WERI-Rb-1 (cell line): ENCODE measurements around the gene DDR2.

Source experiments
- DNase-seq: peaks from one replicate; pipeline ENCODE4 v3.0.0-alpha.2; 2020
- H3K27ac ChIP-seq: fragments of 250-450 bp; sonication (Bioruptor Pico); 2 replicates; pipeline ENCODE4 v1.5.1; 2020; ENCODE audit warnings: mild to moderate bottlenecking, moderate library complexity
- H3K27me3 ChIP-seq: fragments of 250-450 bp; sonication (Bioruptor Pico); 2 replicates; pipeline ENCODE4 v1.5.1; 2021; ENCODE audit warnings: mild to moderate bottlenecking, low read depth, moderate library complexity; ENCODE audit not compliant: insufficient read depth, severe bottlenecking
- H3K36me3 ChIP-seq: fragments of 250-450 bp; sonication (Bioruptor Pico); 2 replicates; pipeline ENCODE4 v1.5.1; 2020; ENCODE audit warnings: mild to moderate bottlenecking, moderate library complexity
- H3K4me3 ChIP-seq: 2 replicates; pipeline ENCODE4 v1.5.1; 2011; ENCODE audit warnings: low read depth, mild to moderate bottlenecking, control low read depth, low read length
- H3K9me3 ChIP-seq: fragments of 250-450 bp; sonication (Bioruptor Pico); 2 replicates; pipeline ENCODE4 v1.5.1; 2021; ENCODE audit warnings: mild to moderate bottlenecking, moderate library complexity; ENCODE audit not compliant: severe bottlenecking
- TF ChIP-seq, protein P1 (sequence below): IDR thresholded peaks from 2 replicates; pipeline ENCODE4 v1.5.1; 2011; ENCODE audit warnings: low read depth, mild to moderate bottlenecking, control low read depth, inconsistent platforms, low read length

Gene DDR2

GRCh38 chr1:162626761-162627160 is 5.5 kb upstream of the DDR2 start:
- Histone ChIP-seq H3K36me3 (no peaks in the 10 kb centered on the region), H3K27ac (no peak overlapping the region), H3K9me3 (no peaks in the 10 kb centered on the region), H3K27me3 (no peaks in the 10 kb centered on the region), H3K4me3 (no peak overlapping the region)
- TF ChIP-seq, protein P1, sequence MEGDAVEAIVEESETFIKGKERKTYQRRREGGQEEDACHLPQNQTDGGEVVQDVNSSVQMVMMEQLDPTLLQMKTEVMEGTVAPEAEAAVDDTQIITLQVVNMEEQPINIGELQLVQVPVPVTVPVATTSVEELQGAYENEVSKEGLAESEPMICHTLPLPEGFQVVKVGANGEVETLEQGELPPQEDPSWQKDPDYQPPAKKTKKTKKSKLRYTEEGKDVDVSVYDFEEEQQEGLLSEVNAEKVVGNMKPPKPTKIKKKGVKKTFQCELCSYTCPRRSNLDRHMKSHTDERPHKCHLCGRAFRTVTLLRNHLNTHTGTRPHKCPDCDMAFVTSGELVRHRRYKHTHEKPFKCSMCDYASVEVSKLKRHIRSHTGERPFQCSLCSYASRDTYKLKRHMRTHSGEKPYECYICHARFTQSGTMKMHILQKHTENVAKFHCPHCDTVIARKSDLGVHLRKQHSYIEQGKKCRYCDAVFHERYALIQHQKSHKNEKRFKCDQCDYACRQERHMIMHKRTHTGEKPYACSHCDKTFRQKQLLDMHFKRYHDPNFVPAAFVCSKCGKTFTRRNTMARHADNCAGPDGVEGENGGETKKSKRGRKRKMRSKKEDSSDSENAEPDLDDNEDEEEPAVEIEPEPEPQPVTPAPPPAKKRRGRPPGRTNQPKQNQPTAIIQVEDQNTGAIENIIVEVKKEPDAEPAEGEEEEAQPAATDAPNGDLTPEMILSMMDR, result no peak
- DNase-seq, result no peak

DNA sequence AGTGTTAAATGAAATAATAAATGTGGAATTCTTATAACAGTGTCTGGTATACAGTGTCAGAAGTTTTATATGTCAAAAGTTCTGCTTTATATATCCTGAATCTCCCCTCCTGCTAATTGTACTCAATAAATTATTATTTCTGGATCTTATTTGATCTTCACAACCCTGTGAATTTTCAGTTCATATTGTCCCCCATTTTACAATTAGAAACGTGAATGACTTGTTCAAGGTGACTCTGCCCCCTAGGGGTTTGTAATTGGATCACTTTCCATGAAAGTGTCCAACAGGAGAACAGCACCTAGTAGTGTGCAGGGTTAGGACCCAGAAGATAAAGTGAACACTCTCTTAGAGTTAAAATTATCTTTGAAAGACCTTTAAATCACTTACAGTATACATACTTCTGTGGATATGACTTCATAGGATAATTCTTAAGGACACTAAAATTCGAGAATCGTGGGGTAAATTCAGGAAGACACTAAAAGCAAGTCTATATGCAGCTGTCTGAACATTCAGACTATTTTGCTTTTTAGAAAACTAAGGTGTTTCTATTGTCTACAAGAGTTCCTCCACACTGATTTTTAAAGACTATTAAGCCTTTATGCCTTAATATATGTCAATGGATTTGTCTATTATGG is 4.5 kb upstream of the DDR2 start:
- no peaks in the 10 kb centered on the region for H3K9me3 ChIP-seq
- peak; percentile 46 for DNase-seq
- TF ChIP-seq, protein P1, result peak; percentile 64
- H3K27me3 ChIP-seq, result no peaks in the 10 kb centered on the region
- H3K27ac ChIP-seq, result no peak overlapping the region
- no peak overlapping the region for H3K4me3 ChIP-seq
- no peaks in the 10 kb centered on the region for H3K36me3 ChIP-seq

DNA sequence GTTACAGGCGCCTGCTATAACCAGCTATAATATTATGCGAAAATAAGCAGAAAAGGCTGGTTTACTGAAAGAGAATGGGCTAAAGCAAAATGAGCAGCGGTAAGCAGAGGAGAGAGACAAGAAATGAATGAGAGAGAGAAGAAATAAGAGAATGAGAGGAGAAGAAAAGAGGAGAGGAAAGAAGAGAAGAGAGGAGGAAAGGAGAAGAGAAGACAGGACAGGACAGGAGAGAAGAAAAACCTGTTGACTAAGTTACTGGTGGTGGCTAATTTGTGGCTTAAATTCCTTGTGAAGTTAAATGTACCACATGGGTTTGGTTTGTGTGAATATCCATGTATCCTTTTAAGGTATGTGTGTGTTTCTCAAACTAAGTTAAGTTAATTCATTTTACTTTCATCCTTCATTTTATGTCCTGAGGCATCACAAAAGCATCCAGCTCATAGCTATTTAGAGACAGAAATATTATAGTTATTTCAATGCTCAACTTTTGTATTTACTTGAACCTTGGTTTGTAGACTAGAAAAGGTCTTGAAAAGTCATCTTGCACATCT is 3.1 kb upstream of the DDR2 start:
- H3K4me3 ChIP-seq, result no peak overlapping the region
- H3K27ac ChIP-seq, result no peak overlapping the region
- TF ChIP-seq, protein P1, result no peak
- H3K9me3 ChIP-seq, result no peaks in the 10 kb centered on the region
- H3K36me3 ChIP-seq, result no peaks in the 10 kb centered on the region
- H3K27me3 ChIP-seq, result no peaks in the 10 kb centered on the region
- no peak for DNase-seq

- H3K9me3 ChIP-seq, result no peaks in the 10 kb centered on the region
- H3K36me3 ChIP-seq, result no peaks in the 10 kb centered on the region
- H3K27ac ChIP-seq, result no peak overlapping the region
- TF ChIP-seq, protein P1, result no peak
- no peak overlapping the region for H3K4me3 ChIP-seq
- DNase-seq, result no peak
- H3K27me3 ChIP-seq, result no peaks in the 10 kb centered on the region
Measured at GRCh38 chr1:162629651-162630050, 2.6 kb upstream of the DDR2 start.

DNA sequence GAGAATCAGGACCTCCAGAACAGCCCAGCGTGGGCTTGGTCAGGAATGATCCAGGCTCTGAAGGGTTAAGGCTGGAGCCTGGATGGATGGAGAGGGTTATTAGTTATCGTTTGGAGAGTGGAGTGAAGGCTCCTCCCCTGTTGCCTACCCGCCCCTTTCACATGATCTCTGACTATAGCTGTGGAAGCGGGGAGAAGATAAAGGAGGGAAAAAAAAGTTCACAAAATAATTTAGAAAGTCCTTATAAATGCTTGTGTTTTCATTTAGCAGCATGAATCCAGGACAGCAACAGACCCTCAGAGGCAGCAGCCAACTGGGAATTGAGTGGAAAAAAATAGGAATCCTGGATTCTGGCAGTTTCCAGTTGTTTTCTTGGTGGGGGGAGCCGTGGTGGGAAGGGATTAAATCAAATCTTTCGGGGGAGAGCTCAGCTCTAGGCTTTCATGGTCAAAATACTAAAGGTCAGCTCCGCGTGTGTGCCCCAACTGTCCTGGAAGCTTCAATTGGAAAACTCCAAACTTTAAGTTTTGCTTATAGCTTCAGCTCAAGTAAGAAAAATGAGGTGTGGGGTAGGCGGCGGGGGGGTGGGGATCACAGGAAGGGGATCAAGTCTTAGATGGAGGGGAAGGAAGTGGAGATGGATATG is 595 bp upstream of the DDR2 start:
- DNase-seq, result no peak
- H3K4me3 ChIP-seq, result no peak overlapping the region
- no peak overlapping the region for H3K27ac ChIP-seq
- no peaks in the 10 kb centered on the region for H3K27me3 ChIP-seq
- H3K9me3 ChIP-seq, result no peaks in the 10 kb centered on the region
- H3K36me3 ChIP-seq, result no peaks in the 10 kb centered on the region
- TF ChIP-seq, protein P1, result no peak
